ENCODE results near the gene RHOH.

Gene RHOH

DNA sequence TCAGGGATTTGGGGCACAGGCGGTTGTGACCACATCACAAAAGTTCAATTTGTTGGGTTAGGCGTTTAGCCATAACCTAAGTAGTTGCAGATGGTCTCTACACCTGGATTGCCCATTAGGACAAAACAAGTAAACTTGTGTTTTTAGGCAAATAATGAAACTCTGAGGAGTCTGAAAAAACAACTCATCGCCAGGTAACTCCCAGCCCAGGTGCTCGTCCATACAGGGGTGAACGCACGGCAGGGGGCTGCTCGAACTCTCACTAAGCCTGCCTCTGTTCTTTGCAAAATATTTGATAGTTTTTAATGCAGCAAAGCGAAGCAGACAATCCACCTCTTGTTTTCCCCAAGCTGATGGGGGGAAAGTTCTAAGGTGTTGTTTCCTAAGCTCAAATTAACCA, 559 bp upstream of the RHOH start:
- Histone ChIP-seq H3K18ac (ENCODE audit: low read depth in 1 of 2, low read length in 2 of 2) (no peak overlapping the region), H3K27ac (ENCODE audit: low read length, poor library complexity, severe bottlenecking) (no peak overlapping the region), H3K4ac (ENCODE audit: low read depth in 1 of 2, low read length in 2 of 2) (no peak overlapping the region), H2AK5ac (ENCODE audit: low read length, severe bottlenecking) (no peak overlapping the region), H3K4me3 (ENCODE audit: insufficient read depth in 1 of 2, low read depth in 1 of 2, low read length in 2 of 2) (no peak overlapping the region), H3K9ac (ENCODE audit: low read length) (no peak overlapping the region), H2BK15ac (ENCODE audit: low read depth, poor library complexity, severe bottlenecking) (no peak overlapping the region), H3K4me2 (ENCODE audit: low read length, poor library complexity, severe bottlenecking) (no peak overlapping the region), H3K36me3 (ENCODE audit: control insufficient read depth in 1 of 2, insufficient read depth in 2 of 2, low read depth in 1 of 2, low read length in 2 of 2) (no peaks in the 10 kb centered on the region), H4K91ac (ENCODE audit: low read length) (no peak overlapping the region), H2BK120ac (ENCODE audit: low read depth, low read length) (no peak overlapping the region), H2BK5ac (ENCODE audit: low read depth, low read length, poor library complexity, severe bottlenecking) (no peak overlapping the region), H3K23ac (ENCODE audit: low read length in 2 of 2) (no peak overlapping the region), H3K79me1 (replicated peaks; ENCODE audit: low read length, poor library complexity, severe bottlenecking) (no peaks in the 10 kb centered on the region), H3K14ac (ENCODE audit: low read length in 2 of 2) (no peak overlapping the region), H2AFZ (ENCODE audit: low read depth, low read length) (no peak overlapping the region), H3K27me3 (ENCODE audit: control insufficient read depth in 1 of 2, insufficient read depth in 1 of 2, low read length in 2 of 2) (no peaks in the 10 kb centered on the region), H3K4me1 (ENCODE audit: control insufficient read depth, insufficient read depth, low read depth, low read length) (peaks cover 7% of the 10 kb centered on the region), H4K8ac (ENCODE audit: low read length) (no peak overlapping the region), H2BK12ac (ENCODE audit: low read length in 2 of 2) (no peak overlapping the region), H3K9me3 (ENCODE audit: control insufficient read depth, low read length) (no peaks in the 10 kb centered on the region)
- 96% methylated on average over 7 of the region's 8 CpGs for WGBS
- no peak for DNase-seq

DNA sequence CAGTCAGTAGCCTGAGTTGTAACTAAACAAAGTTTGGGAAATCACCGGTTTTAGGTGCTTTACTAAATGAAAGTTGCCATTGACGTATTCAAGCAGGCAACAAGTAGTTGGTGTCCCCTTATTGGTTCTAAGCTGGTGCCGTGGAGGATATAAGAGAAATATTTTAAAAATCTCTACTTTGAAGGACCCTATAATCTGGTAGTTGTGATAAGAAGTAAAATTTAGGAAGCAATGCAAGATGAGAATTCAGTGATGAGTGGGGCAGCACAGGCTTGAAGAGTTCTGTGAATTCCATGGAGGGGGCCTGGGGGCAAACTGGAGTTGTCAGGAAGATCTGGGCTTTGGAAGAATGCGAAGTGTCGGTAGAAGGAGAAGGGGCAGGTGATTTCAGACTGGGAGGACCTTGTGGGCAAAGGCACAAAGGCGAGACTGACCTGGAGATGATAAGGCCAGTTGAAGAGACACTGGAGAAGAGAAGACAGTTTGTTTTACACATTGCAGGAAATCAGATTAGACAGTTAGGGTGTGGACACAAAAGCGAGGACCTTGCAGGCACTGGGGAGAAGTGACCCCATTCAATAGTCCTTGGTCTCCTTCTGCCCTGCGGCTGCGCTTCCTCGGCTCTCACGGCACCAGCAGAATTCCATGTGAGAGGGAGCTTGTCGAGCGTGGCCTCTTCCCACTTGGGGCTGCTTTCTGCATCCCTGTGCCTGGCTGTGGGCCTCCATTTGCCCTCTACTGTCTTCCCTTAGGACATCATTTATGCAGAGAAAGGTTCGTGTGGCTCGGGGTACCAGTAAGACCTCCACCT, 1.3 kb downstream of the RHOH start:
- H3K23ac ChIP-seq (ENCODE audit: low read length in 2 of 2) = no peak overlapping the region
- H3K36me3 ChIP-seq (ENCODE audit: control insufficient read depth in 1 of 2, insufficient read depth in 2 of 2, low read depth in 1 of 2, low read length in 2 of 2) = no peaks in the 10 kb centered on the region
- H3K79me1 ChIP-seq (replicated peaks; ENCODE audit: low read length, poor library complexity, severe bottlenecking) = no peaks in the 10 kb centered on the region
- H3K4me1 ChIP-seq (ENCODE audit: control insufficient read depth, insufficient read depth, low read depth, low read length) = peaks cover 5% of the 10 kb centered on the region
- H3K9ac ChIP-seq (ENCODE audit: low read length) = no peak overlapping the region
- no peak overlapping the region for H2BK120ac ChIP-seq (ENCODE audit: low read depth, low read length)
- no peak overlapping the region for H3K4me2 ChIP-seq (ENCODE audit: low read length, poor library complexity, severe bottlenecking)
- no peak overlapping the region for H3K4ac ChIP-seq (ENCODE audit: low read depth in 1 of 2, low read length in 2 of 2)
- no peak overlapping the region for H4K8ac ChIP-seq (ENCODE audit: low read length)
- no peak overlapping the region for H2AK5ac ChIP-seq (ENCODE audit: low read length, severe bottlenecking)
- H2BK15ac ChIP-seq (ENCODE audit: low read depth, poor library complexity, severe bottlenecking) = no peak overlapping the region
- DNase-seq = no peak
- 88% methylated on average over 15 of the region's 15 CpGs for WGBS
- no peaks in the 10 kb centered on the region for H3K27me3 ChIP-seq (ENCODE audit: control insufficient read depth in 1 of 2, insufficient read depth in 1 of 2, low read length in 2 of 2)
- H2BK5ac ChIP-seq (ENCODE audit: low read depth, low read length, poor library complexity, severe bottlenecking) = no peak overlapping the region
- H3K27ac ChIP-seq (ENCODE audit: low read length, poor library complexity, severe bottlenecking) = no peak overlapping the region
- H2AFZ ChIP-seq (ENCODE audit: low read depth, low read length) = no peak overlapping the region
- H3K18ac ChIP-seq (ENCODE audit: low read depth in 1 of 2, low read length in 2 of 2) = no peak overlapping the region
- H3K4me3 ChIP-seq (ENCODE audit: insufficient read depth in 1 of 2, low read depth in 1 of 2, low read length in 2 of 2) = no peak overlapping the region
- no peak overlapping the region for H3K14ac ChIP-seq (ENCODE audit: low read length in 2 of 2)
- no peaks in the 10 kb centered on the region for H3K9me3 ChIP-seq (ENCODE audit: control insufficient read depth, low read length)
- H4K91ac ChIP-seq (ENCODE audit: low read length) = no peak overlapping the region
- H2BK12ac ChIP-seq (ENCODE audit: low read length in 2 of 2) = peak overlapping the region in 1 of 2 experiments; percentile 61

GRCh38 chr4:40199179-40199670, 2.4 kb downstream of the RHOH start:
- Histone ChIP-seq H3K4me2 (ENCODE audit: low read length, poor library complexity, severe bottlenecking) (no peak overlapping the region), H3K18ac (ENCODE audit: low read depth in 1 of 2, low read length in 2 of 2) (no peak overlapping the region), H2BK12ac (ENCODE audit: low read length in 2 of 2) (no peak overlapping the region), H3K79me1 (replicated peaks; ENCODE audit: low read length, poor library complexity, severe bottlenecking) (no peaks in the 10 kb centered on the region), H2BK120ac (ENCODE audit: low read depth, low read length) (no peak overlapping the region), H2AFZ (ENCODE audit: low read depth, low read length) (no peak overlapping the region), H4K91ac (ENCODE audit: low read length) (no peak overlapping the region), H4K8ac (ENCODE audit: low read length) (no peak overlapping the region), H2BK15ac (ENCODE audit: low read depth, poor library complexity, severe bottlenecking) (no peak overlapping the region), H3K23ac (ENCODE audit: low read length in 2 of 2) (no peak overlapping the region), H3K4me1 (ENCODE audit: control insufficient read depth, insufficient read depth, low read depth, low read length) (peaks cover 5% of the 10 kb centered on the region), H3K27me3 (ENCODE audit: control insufficient read depth in 1 of 2, insufficient read depth in 1 of 2, low read length in 2 of 2) (no peaks in the 10 kb centered on the region), H3K9me3 (ENCODE audit: control insufficient read depth, low read length) (no peaks in the 10 kb centered on the region), H3K14ac (ENCODE audit: low read length in 2 of 2) (no peak overlapping the region), H3K9ac (ENCODE audit: low read length) (no peak overlapping the region), H2BK5ac (ENCODE audit: low read depth, low read length, poor library complexity, severe bottlenecking) (no peak overlapping the region), H3K36me3 (ENCODE audit: control insufficient read depth in 1 of 2, insufficient read depth in 2 of 2, low read depth in 1 of 2, low read length in 2 of 2) (no peaks in the 10 kb centered on the region), H3K27ac (ENCODE audit: low read length, poor library complexity, severe bottlenecking) (no peak overlapping the region), H3K4me3 (ENCODE audit: insufficient read depth in 1 of 2, low read depth in 1 of 2, low read length in 2 of 2) (no peak overlapping the region), H2AK5ac (ENCODE audit: low read length, severe bottlenecking) (no peak overlapping the region), H3K4ac (ENCODE audit: low read depth in 1 of 2, low read length in 2 of 2) (no peak overlapping the region)
- 89% methylated on average over 6 of the region's 6 CpGs for WGBS
- DNase-seq = no peak

DNA sequence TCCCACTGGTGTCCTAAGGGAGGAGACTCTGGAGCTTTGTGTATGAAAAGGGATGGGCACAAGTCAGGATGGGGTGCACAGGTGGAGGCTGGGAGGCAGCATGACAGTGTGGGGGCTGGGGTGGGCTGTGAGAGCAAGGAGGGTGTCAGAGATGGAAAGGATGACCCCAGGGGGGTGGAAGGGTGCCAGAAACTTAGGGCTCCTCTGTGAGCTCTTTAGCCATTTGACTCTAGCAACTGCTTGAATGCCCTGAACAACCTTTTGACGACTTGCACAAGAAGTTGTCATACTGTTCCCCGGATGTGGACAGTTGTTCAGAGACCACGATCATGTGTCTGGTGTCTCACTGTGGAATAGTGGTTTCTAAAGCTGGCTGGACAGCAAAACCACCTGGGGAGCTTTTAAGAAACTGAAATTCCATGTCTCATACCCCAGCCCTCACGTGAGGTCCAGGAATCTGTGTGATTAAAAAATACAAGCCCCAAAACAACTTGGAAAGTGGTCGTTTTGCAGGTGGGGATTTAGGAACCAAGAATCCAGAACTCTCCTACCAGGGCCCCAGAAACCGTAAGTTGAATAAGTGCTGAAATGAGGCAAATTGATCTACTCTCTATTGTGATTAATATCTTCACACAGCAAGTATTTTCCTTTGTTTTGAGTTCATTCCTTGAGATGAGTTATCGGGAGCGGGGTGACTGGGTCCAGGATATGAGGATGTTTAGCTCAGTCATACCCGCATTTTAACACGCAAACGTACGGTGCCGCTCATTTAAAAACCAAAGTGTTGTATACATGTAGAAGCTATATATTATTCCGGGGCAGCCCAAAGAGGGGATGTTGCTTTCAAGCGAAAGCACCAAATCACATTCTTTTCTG, 3.4 kb downstream of the RHOH start:
- no peaks in the 10 kb centered on the region for H3K9me3 ChIP-seq (ENCODE audit: control insufficient read depth, low read length)
- H3K9ac ChIP-seq (ENCODE audit: low read length) = no peak overlapping the region
- no peak overlapping the region for H3K18ac ChIP-seq (ENCODE audit: low read depth in 1 of 2, low read length in 2 of 2)
- H2BK12ac ChIP-seq (ENCODE audit: low read length in 2 of 2) = peak overlapping the region in 1 of 2 experiments; percentile 59
- no peak overlapping the region for H3K14ac ChIP-seq (ENCODE audit: low read length in 2 of 2)
- H2AK5ac ChIP-seq (ENCODE audit: low read length, severe bottlenecking) = no peak overlapping the region
- no peak overlapping the region for H2BK15ac ChIP-seq (ENCODE audit: low read depth, poor library complexity, severe bottlenecking)
- 86% methylated on average over 12 of the region's 15 CpGs for WGBS
- H2BK120ac ChIP-seq (ENCODE audit: low read depth, low read length) = no peak overlapping the region
- H4K8ac ChIP-seq (ENCODE audit: low read length) = peak overlapping the region; percentile 24
- no peak overlapping the region for H3K4me2 ChIP-seq (ENCODE audit: low read length, poor library complexity, severe bottlenecking)
- no peak overlapping the region for H2BK5ac ChIP-seq (ENCODE audit: low read depth, low read length, poor library complexity, severe bottlenecking)
- H3K27ac ChIP-seq (ENCODE audit: low read length, poor library complexity, severe bottlenecking) = no peak overlapping the region
- no peaks in the 10 kb centered on the region for H3K36me3 ChIP-seq (ENCODE audit: control insufficient read depth in 1 of 2, insufficient read depth in 2 of 2, low read depth in 1 of 2, low read length in 2 of 2)
- H3K27me3 ChIP-seq (ENCODE audit: control insufficient read depth in 1 of 2, insufficient read depth in 1 of 2, low read length in 2 of 2) = no peaks in the 10 kb centered on the region
- H4K91ac ChIP-seq (ENCODE audit: low read length) = peak overlapping the region; percentile 55
- H3K4me1 ChIP-seq (ENCODE audit: control insufficient read depth, insufficient read depth, low read depth, low read length) = peaks cover 2% of the 10 kb centered on the region
- H3K23ac ChIP-seq (ENCODE audit: low read length in 2 of 2) = no peak overlapping the region
- H3K4me3 ChIP-seq (ENCODE audit: insufficient read depth in 1 of 2, low read depth in 1 of 2, low read length in 2 of 2) = no peak overlapping the region
- H3K4ac ChIP-seq (ENCODE audit: low read depth in 1 of 2, low read length in 2 of 2) = no peak overlapping the region
- DNase-seq = peak; percentile 61
- no peak overlapping the region for H2AFZ ChIP-seq (ENCODE audit: low read depth, low read length)
- H3K79me1 ChIP-seq (replicated peaks; ENCODE audit: low read length, poor library complexity, severe bottlenecking) = no peaks in the 10 kb centered on the region

Measured in mesenchymal stem cell (in vitro differentiated cells and primary cell).